ENCODE measurements around the gene ARSK. TPM values are rescaled to one million over a fixed set of nuclear protein-coding genes. Genes with fewer than 3 reads are reported as not detected.

Gene ARSK
- total and polyA plus RNA-seq, 10 of the 15 experiments (the other 5 are each of a cell fraction or from before 2014, with no cell fraction given), result 1.6 to 9.5 (median 5.8) TPM

- peak; percentile 62 for TF ChIP-seq CUX1 (IDR thresholded peaks at IDR 0.05; ENCODE audit: insufficient replicate concordance, low read depth, low read length)
- no peak for TF ChIP-seq ATF2 (IDR thresholded peaks at IDR 0.05; ENCODE audit: low read length)
- no peak for TF ChIP-seq ETV6 (conservative IDR thresholded peaks at IDR 0.05 in 1 of 2, IDR thresholded peaks at IDR 0.05 in 1 of 2; ENCODE audit: borderline replicate concordance in 1 of 2, low read depth in 1 of 2)
- TF ChIP-seq SMARCA5 (IDR thresholded peaks at IDR 0.05), result no peak
- TF ChIP-seq USF2 (IDR thresholded peaks at IDR 0.05; ENCODE audit: borderline replicate concordance, low read depth, low read length), result peak; percentile 78
- TF ChIP-seq MLLT1 (IDR thresholded peaks at IDR 0.05), result no peak
- no peak for TF ChIP-seq WRNIP1 (IDR thresholded peaks at IDR 0.05; ENCODE audit: borderline replicate concordance, low read depth, low read length)
- no peak for TF ChIP-seq ZZZ3 (IDR thresholded peaks at IDR 0.05; ENCODE audit: control insufficient read depth, insufficient read length, low read depth)
- no peak for TF ChIP-seq SPI1 (IDR thresholded peaks at IDR 0.05; ENCODE audit: borderline replicate concordance, insufficient read depth, low read depth, low read length)
- 0 out of 2 replicates have a peak, but pooled peaks have one; percentile 1 for TF ChIP-seq RAD21 (IDR thresholded peaks at IDR 0.05; ENCODE audit: insufficient read depth, low read depth, low read length)
- TF ChIP-seq CEBPB (IDR thresholded peaks at IDR 0.05; ENCODE audit: borderline replicate concordance in 1 of 2, low read depth in 2 of 2, low read length in 2 of 2), result no peak
- TF ChIP-seq POU2F2 (IDR thresholded peaks at IDR 0.05; ENCODE audit: borderline replicate concordance, low read depth, low read length), result no peak
- no peak for TF ChIP-seq SRF (IDR thresholded peaks at IDR 0.05; ENCODE audit: low read depth in 2 of 2, low read length in 2 of 2)
- TF ChIP-seq NFYA (IDR thresholded peaks at IDR 0.05; ENCODE audit: borderline replicate concordance, low read depth, low read length), result no peak
- TF ChIP-seq HDGF (IDR thresholded peaks at IDR 0.05), result no peak
- no peak for TF ChIP-seq MEF2A (IDR thresholded peaks at IDR 0.05; ENCODE audit: insufficient read depth, low read depth, low read length)
- peak; percentile 91 for TF ChIP-seq RAD51 (IDR thresholded peaks at IDR 0.05)
- TF ChIP-seq MTA2 (IDR thresholded peaks at IDR 0.05; ENCODE audit: low read depth), result peak; percentile 30; the same call in 1 of the 2 replicates
- TF ChIP-seq CREM (IDR thresholded peaks at IDR 0.05; ENCODE audit: low read depth), result peak; percentile 73
Observed at GRCh38 chr5:95646569-95647431, 91.9 kb downstream of the ARSK start, which contains the start of gene RFESD (continued).

Data from GM12878 (cell line).